Measurements from ENCODE around the gene DERL2. TPM values are rescaled to one million over a fixed set of nuclear protein-coding genes. Genes with fewer than 3 reads are reported as not detected.
"Not testable (repeated sequence)": the region's sequence is repeated elsewhere in the genome, so short reads cannot be mapped to it uniquely, and the experiment has no call there.

DERL2 gene
- total and polyA plus RNA-seq, 8 donors = 5.8 to 65.4 (median 43.7) TPM

- TF ChIP-seq POLR2A (IDR thresholded peaks at IDR 0.05) (no peak), EP300 (IDR thresholded peaks at IDR 0.05) (no peak), POLR2AphosphoS5 (IDR thresholded peaks at IDR 0.05) (no peak)
- TF ChIP-seq, protein P1, sequence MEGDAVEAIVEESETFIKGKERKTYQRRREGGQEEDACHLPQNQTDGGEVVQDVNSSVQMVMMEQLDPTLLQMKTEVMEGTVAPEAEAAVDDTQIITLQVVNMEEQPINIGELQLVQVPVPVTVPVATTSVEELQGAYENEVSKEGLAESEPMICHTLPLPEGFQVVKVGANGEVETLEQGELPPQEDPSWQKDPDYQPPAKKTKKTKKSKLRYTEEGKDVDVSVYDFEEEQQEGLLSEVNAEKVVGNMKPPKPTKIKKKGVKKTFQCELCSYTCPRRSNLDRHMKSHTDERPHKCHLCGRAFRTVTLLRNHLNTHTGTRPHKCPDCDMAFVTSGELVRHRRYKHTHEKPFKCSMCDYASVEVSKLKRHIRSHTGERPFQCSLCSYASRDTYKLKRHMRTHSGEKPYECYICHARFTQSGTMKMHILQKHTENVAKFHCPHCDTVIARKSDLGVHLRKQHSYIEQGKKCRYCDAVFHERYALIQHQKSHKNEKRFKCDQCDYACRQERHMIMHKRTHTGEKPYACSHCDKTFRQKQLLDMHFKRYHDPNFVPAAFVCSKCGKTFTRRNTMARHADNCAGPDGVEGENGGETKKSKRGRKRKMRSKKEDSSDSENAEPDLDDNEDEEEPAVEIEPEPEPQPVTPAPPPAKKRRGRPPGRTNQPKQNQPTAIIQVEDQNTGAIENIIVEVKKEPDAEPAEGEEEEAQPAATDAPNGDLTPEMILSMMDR (IDR thresholded peaks at IDR 0.05) = no peak
- Histone ChIP-seq H3K36me3 (peaks cover 45 to 100% (median 99%) of the 10 kb centered on the region in 4 donors), H3K27me3 (no peaks in the 10 kb centered on the region), H3K4me1 (peaks cover under 1 to 26% (median 18%) of the 10 kb centered on the region in 4 donors), H3K9me3 (no peaks in the 10 kb centered on the region), H3K4me3 (no peak overlapping the region), H3K27ac (no peak overlapping the region)
- no peak for DNase-seq
- intact Hi-C loops (cut with DNase I; ENCODE audit: low total_unique reads) = no loop called here
- WGBS, 5 donors = 74 to 84% (median 81%) methylated on average over 3 of the region's 3 CpGs
Measured at GRCh38 chr17:5431949-5432556, 53.9 kb downstream of the DERL2 start.

DNA sequence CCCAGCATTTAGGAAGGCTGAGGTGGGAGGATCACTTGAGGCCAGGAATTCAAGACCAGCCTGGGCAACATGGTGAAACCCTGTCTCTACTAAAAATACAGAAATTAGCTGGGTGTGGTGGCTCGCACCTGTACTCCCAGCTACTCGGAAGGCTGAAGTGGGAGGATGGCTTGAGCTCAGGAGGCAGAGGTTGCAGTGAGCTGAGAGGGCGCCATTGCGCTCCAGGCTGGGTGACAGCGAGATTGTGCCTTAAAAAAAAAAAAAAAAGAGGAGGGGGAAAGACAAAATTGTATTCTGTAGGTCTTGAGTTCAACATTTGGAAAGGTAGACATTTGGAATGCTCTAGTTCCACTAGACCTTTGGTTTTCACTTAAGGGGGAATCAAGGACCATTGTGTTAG, 54.7 kb downstream of the DERL2 start:
- H3K27me3 ChIP-seq; intact Hi-C loops (cut with DNase I; ENCODE audit: low total_unique reads); H3K4me3 ChIP-seq; H3K9me3 ChIP-seq; DNase-seq; H3K27ac ChIP-seq: not testable (repeated sequence)
- WGBS, 5 donors = 75 to 88% (median 78%) methylated on average over 5 of the region's 5 CpGs
- Histone ChIP-seq H3K36me3 (peaks cover 45 to 100% (median 99%) of the 10 kb centered on the region in 4 donors), H3K4me1 (peaks cover 0 to 17% (median 12%) of the 10 kb centered on the region in 4 donors)

GRCh38 chr17:5430413-5430999, 55.5 kb downstream of the DERL2 start:
- Histone ChIP-seq H3K4me3 (no peak overlapping the region), H3K27me3 (no peaks in the 10 kb centered on the region), H3K36me3 (peaks cover 52 to 100% (median 100%) of the 10 kb centered on the region in 4 donors), H3K27ac (no peak overlapping the region), H3K9me3 (no peaks in the 10 kb centered on the region), H3K4me1 (peaks cover 0 to 14% (median 11%) of the 10 kb centered on the region in 4 donors)
- no peak for TF ChIP-seq POLR2AphosphoS5 (IDR thresholded peaks at IDR 0.05)
- no peak for TF ChIP-seq EP300 (IDR thresholded peaks at IDR 0.05)
- TF ChIP-seq, protein P1 (IDR thresholded peaks at IDR 0.05) = no peak
- no peak for TF ChIP-seq POLR2A (IDR thresholded peaks at IDR 0.05)
- intact Hi-C loops (cut with DNase I; ENCODE audit: low total_unique reads) = no loop called here
- DNase-seq = no peak
- WGBS, 5 donors = 90 to 99% (median 92%) methylated on average over 3 of the region's 3 CpGs

DNA sequence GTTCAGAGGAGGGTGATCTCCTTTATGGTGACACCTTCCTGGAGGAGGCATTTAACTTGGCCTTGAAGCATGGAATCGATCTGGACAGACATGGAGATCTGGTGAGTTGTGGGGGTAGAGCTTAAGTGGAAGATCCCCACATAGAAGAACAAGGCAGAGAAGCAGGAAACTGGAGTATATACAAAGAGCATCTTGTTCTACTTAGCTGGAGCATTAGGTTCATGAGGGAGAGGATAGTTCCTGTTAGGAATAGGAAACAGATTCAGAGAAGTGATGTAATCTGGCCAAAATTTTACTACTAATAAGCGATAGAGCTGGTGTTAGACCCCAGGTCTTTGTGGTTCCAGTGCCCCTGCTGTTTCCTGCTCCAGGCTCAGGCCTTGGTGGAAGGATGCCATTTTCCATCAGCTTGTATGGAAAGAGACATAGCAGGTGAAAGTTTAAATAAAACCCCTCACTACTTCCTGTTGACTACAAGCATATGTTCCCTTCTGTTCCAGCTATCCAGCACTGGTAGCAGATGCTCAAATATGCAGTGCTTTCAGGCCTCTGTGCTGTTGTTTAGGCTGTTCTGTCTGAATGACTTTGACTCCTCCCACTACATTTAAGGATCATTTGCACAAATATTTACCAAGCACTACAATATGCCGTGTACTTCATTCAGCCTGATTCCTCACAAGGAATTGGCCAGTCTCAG, 56.6 kb downstream of the DERL2 start:
- no peak overlapping the region for H3K4me3 ChIP-seq
- H3K27me3 ChIP-seq = no peaks in the 10 kb centered on the region
- no peak for TF ChIP-seq EP300 (IDR thresholded peaks at IDR 0.05)
- peaks cover 51 to 100% (median 100%) of the 10 kb centered on the region in 4 donors for H3K36me3 ChIP-seq
- peaks cover 0 to 11% (median 9%) of the 10 kb centered on the region in 4 donors for H3K4me1 ChIP-seq
- H3K27ac ChIP-seq = peak overlapping the region in 1 of 5 donors; percentile 3
- no peak for DNase-seq
- no peaks in the 10 kb centered on the region for H3K9me3 ChIP-seq
- WGBS, 5 donors = 52 to 74% (median 64%) methylated on average over 3 of the region's 3 CpGs
- intact Hi-C loops (cut with DNase I; ENCODE audit: low total_unique reads) = no loop called here

DNA sequence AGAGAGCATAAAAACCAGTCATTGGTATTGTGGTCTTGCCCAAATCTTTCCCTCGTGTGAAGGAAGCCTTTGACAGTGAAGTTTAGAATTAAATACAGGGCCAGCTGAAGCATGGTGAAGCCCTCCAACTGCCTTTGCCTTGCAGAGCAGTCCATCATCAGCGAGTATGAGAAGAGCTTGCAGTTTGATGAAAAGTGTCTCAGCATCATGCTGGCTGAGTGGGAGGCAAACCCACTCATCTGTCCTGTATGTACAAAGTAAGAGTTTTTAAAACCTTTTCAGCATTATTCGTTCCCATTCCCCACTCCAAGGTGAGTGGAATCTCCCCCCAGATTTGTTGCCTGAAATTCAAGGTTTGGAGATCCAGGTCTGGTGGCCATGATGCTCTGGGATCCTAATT, 60.2 kb downstream of the DERL2 start:
- H3K27ac ChIP-seq = no peak overlapping the region
- peaks cover 5 to 37% (median 25%) of the 10 kb centered on the region in 4 donors for H3K4me1 ChIP-seq
- H3K36me3 ChIP-seq = peaks cover 48 to 96% (median 91%) of the 10 kb centered on the region in 4 donors
- H3K9me3 ChIP-seq = no peaks in the 10 kb centered on the region
- no peaks in the 10 kb centered on the region for H3K27me3 ChIP-seq
- no peak for DNase-seq
- no peak overlapping the region for H3K4me3 ChIP-seq
- intact Hi-C loops (cut with DNase I; ENCODE audit: low total_unique reads) = no loop called here
- TF ChIP-seq POLR2AphosphoS5 (IDR thresholded peaks at IDR 0.05) (no peak), EP300 (IDR thresholded peaks at IDR 0.05) (no peak), POLR2A (IDR thresholded peaks at IDR 0.05) (no peak)
- TF ChIP-seq, protein P1 (IDR thresholded peaks at IDR 0.05) = no peak
- WGBS, 5 donors = 74 to 92% (median 78%) methylated on average over 3 of the region's 3 CpGs
